Left lobe of liver (tissue), 1 donor: Measurements from ENCODE around the gene LSM6. TPM values are rescaled to one million over a fixed set of nuclear protein-coding genes. Genes with fewer than 3 reads are reported as not detected.

Experiments used
- total RNA-seq: library from RNA; stranded (reverse); gene quantifications from one replicate; pipeline ENCODE4 v1.2.1, GENCODE V29; 2021
- donor health status: DM: no; HTN: yes; CAD: no.

The LSM6 gene
- total RNA-seq, 1 donor from 2014 or later: 8.2 TPM

Other genes with a start within 250 kb of the LSM6 start
- 0.81 TPM for gene ZNF827, start 236.9 kb upstream of the LSM6 start, total RNA-seq
- 0.50 TPM for gene REELD1, start 38.8 kb downstream of the LSM6 start, total RNA-seq